GM23338 (cell line): ENCODE data around the gene MAP2K6. TPM values are rescaled to one million over a fixed set of nuclear protein-coding genes. Genes with fewer than 3 reads are reported as not detected.

Source experiments
- ATAC-seq: fragments of 200-7000 bp; cut with Tn5 transposase; 3 replicates; pipeline ENCODE4 v1.9.1; 2020
- DNase-seq: peaks from one replicate; pipeline ENCODE4 v3.0.0-alpha.2; 2015; ENCODE audit warnings: low spot score
- H2AFZ ChIP-seq: fragments of 200-600 bp; sonication (generic); 2 replicates; pipeline ENCODE4 v1.8.0; 2016; ENCODE audit warnings: antibody characterized with exemption, mild to moderate bottlenecking, moderate library complexity
- H3F3A ChIP-seq: fragments of 200-600 bp; sonication (generic); replicated peaks from 2 replicates; pipeline ENCODE4 v1.8.0; 2017; ENCODE audit warnings: antibody characterized with exemption, mixed run types, low read depth
- H3K27ac ChIP-seq: fragments of 200-600 bp; sonication (generic); 2 replicates; pipeline ENCODE4 v1.6.1; 2016; ENCODE audit warnings: low read depth
- H3K27me3 ChIP-seq: fragments of 200-600 bp; sonication (generic); 2 replicates; pipeline ENCODE4 v1.8.0; 2016; ENCODE audit warnings: mild to moderate bottlenecking, mixed run types, moderate library complexity; ENCODE audit not compliant: insufficient read depth
- H3K36me3 ChIP-seq: fragments of 200-600 bp; sonication (generic); 2 replicates; pipeline ENCODE4 v1.8.0; 2016; ENCODE audit warnings: mild to moderate bottlenecking; ENCODE audit not compliant: insufficient read depth
- H3K4me1 ChIP-seq: fragments of 200-600 bp; sonication (generic); 2 replicates; pipeline ENCODE4 v1.8.0; 2016; ENCODE audit warnings: mild to moderate bottlenecking, moderate library complexity; ENCODE audit not compliant: insufficient read depth
- H3K4me2 ChIP-seq: fragments of 200-600 bp; sonication (generic); 2 replicates; pipeline ENCODE4 v1.7.1; 2017; ENCODE audit warnings: mixed run types
- H3K4me3 ChIP-seq: fragments of 200-600 bp; sonication (generic); 2 replicates; pipeline ENCODE4 v1.6.1; 2016; ENCODE audit warnings: mixed run types
- H3K79me2 ChIP-seq: fragments of 200-600 bp; sonication (generic); replicated peaks from 2 replicates; pipeline ENCODE4 v1.8.0; 2017; ENCODE audit warnings: mild to moderate bottlenecking; ENCODE audit not compliant: insufficient read depth
- H3K9me2 ChIP-seq: fragments of 200-600 bp; sonication (generic); 2 replicates; pipeline ENCODE4 v1.8.0; 2017; ENCODE audit not compliant: insufficient read depth
- H4K20me1 ChIP-seq: fragments of 200-600 bp; sonication (generic); replicated peaks from 2 replicates; pipeline ENCODE4 v1.8.0; 2017; ENCODE audit warnings: mild to moderate bottlenecking; ENCODE audit not compliant: insufficient read depth
- H3K27ac Mint-ChIP-seq: 2 replicates; pipeline ENCODE4 v1.8.0; 2020; ENCODE audit warnings: inconsistent platforms, mild to moderate bottlenecking, moderate library complexity, mixed read lengths
- H3K27me3 Mint-ChIP-seq: 3 replicates; pipeline ENCODE4 v1.8.0; 2022; ENCODE audit warnings: low read depth, mild to moderate bottlenecking, moderate library complexity, mixed read lengths, inconsistent platforms; ENCODE audit not compliant: insufficient read depth, poor library complexity
- H3K36me3 Mint-ChIP-seq: 3 replicates; pipeline ENCODE4 v1.8.0; 2021; ENCODE audit warnings: low read depth, mild to moderate bottlenecking, inconsistent platforms, moderate library complexity, mixed read lengths
- H3K4me1 Mint-ChIP-seq: 3 replicates; pipeline ENCODE4 v1.8.0; 2020; ENCODE audit warnings: mild to moderate bottlenecking, inconsistent platforms, mixed read lengths
- H3K4me3 Mint-ChIP-seq: 3 replicates; pipeline ENCODE4 v1.8.0; 2021; ENCODE audit warnings: moderate library complexity, mild to moderate bottlenecking, inconsistent platforms, mixed read lengths
- H3K9me3 Mint-ChIP-seq: 3 replicates; pipeline ENCODE4 v1.8.0; 2020; ENCODE audit warnings: moderate library complexity, mild to moderate bottlenecking, inconsistent platforms, mixed read lengths
- CREB1 ChIP-seq: fragments of 250-450 bp; sonication (Bioruptor Pico); IDR thresholded peaks from 2 replicates; pipeline ENCODE4 v1.5.0; 2020; ENCODE audit warnings: low read depth, mild to moderate bottlenecking, moderate library complexity
- ETS1 ChIP-seq: IDR thresholded peaks from 2 replicates; pipeline ENCODE4 v1.6.1; 2016; ENCODE audit warnings: antibody characterized with exemption
- JUNB ChIP-seq: IDR thresholded peaks from one replicate; pipeline ENCODE4 v1.6.1; 2016; ENCODE audit warnings: antibody characterized with exemption; ENCODE audit not compliant: unreplicated experiment
- NANOG ChIP-seq: IDR thresholded peaks from 2 replicates; pipeline ENCODE4 v1.6.1; 2016; ENCODE audit warnings: antibody characterized with exemption, borderline replicate concordance
- POLR2AphosphoS5 ChIP-seq: IDR thresholded peaks from 2 replicates; pipeline ENCODE4 v1.6.1; 2016; ENCODE audit warnings: antibody characterized with exemption, low read depth
- REST ChIP-seq: IDR thresholded peaks from one replicate; pipeline ENCODE4 v1.6.1; 2018; ENCODE audit warnings: antibody characterized with exemption; ENCODE audit not compliant: unreplicated experiment
- ZNF462 ChIP-seq: fragments of 250-450 bp; sonication (Bioruptor Pico); IDR thresholded peaks from 2 replicates; pipeline ENCODE4 v1.5.0; 2020; ENCODE audit warnings: mild to moderate bottlenecking, moderate library complexity
- polyA plus RNA-seq: library from polyadenylated mRNA; unstranded; fragments of >200 nt; fragmentation: Nextera tagmentation; extraction: Ambion mirVana; gene quantifications from 2 replicates; pipeline ENCODE4 v1.2.1, GENCODE V29; 2016
- total RNA-seq: library from RNA; depleted of rRNA; stranded (reverse); fragments of >200 nt; shearing (Covaris generic); gene quantifications from 2 replicates; pipeline ENCODE4 v1.2.3, GENCODE V29; 2014

MAP2K6 gene
- total and polyA plus RNA-seq, 2 experiments from 2014 or later, result 26.3 to 31.1 TPM

- no peaks in the 10 kb centered on the region for H3K4me1 ChIP-seq
- no peak overlapping the region for H3K4me2 ChIP-seq
- Mint-ChIP-seq H3K27me3 (peaks cover 3% of the 10 kb centered on the region), H3K27ac (no peak overlapping the region), H3K36me3 (no peaks in the 10 kb centered on the region), H3K4me1 (no peaks in the 10 kb centered on the region), H3K9me3 (no peaks in the 10 kb centered on the region; the same call in 2 of the 3 replicates), H3K4me3 (no peak overlapping the region)
- H2AFZ ChIP-seq, result no peak overlapping the region
- H4K20me1 ChIP-seq, result no peaks in the 10 kb centered on the region
- no peak overlapping the region for H3K4me3 ChIP-seq
- DNase-seq, result no peak
- no peaks in the 10 kb centered on the region for H3F3A ChIP-seq
- H3K9me2 ChIP-seq, result 0 out of 2 replicates have a peak, but pooled peaks cover 3% of the 10 kb centered on the region
- TF ChIP-seq POLR2AphosphoS5 (no peak), CREB1 (CRISPR knock-in tag) (no peak), REST (no peak), ZNF462 (CRISPR knock-in tag) (no peak), JUNB (no peak), NANOG (no peak), ETS1 (no peak)
- H3K27ac ChIP-seq, result no peak overlapping the region
- no peaks in the 10 kb centered on the region for H3K79me2 ChIP-seq
- H3K27me3 ChIP-seq, result no peaks in the 10 kb centered on the region
- H3K36me3 ChIP-seq, result no peaks in the 10 kb centered on the region
- ATAC-seq, result no peak
These were observed 147.0 kb downstream of the MAP2K6 start for GRCh38 chr17:69561462-69561861.
